HEK293 (cell line): ENCODE data around the gene TMEM213.

Experiments used
- ZNF501 ChIP-seq: fragments of 450-650 bp; formaldehyde crosslinking; IDR thresholded peaks from 2 replicates; pipeline ENCODE4 v1.5.1; 2016; ENCODE audit warnings: missing biosample characterization, missing genetic modification characterization
- TF ChIP-seq, protein P1 (sequence below): fragments of 450-650 bp; formaldehyde crosslinking; IDR thresholded peaks from 2 replicates; pipeline ENCODE4 v1.5.1; 2016; ENCODE audit warnings: missing biosample characterization, missing genetic modification characterization

DNA sequence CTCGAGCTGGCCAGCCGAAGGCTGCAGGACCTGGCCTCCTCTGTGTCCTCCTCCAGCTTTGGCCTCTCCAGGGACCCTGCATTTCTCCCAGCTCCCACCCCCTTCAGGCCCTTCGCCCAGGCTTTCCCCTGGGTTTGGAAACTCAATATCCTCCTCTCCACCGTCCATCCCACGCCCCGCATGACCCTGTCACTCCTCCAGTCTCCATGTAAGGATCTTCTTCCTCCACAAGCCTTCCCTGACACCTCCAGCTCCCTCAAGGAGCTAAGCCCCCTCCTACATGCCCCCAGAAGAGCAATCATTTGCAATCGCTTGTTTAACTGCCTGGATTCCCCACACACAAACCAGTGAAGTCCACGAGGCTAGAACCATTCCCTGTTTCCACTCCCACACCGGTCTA is 24.6 kb upstream of the TMEM213 start:
- TF ChIP-seq, protein P1, sequence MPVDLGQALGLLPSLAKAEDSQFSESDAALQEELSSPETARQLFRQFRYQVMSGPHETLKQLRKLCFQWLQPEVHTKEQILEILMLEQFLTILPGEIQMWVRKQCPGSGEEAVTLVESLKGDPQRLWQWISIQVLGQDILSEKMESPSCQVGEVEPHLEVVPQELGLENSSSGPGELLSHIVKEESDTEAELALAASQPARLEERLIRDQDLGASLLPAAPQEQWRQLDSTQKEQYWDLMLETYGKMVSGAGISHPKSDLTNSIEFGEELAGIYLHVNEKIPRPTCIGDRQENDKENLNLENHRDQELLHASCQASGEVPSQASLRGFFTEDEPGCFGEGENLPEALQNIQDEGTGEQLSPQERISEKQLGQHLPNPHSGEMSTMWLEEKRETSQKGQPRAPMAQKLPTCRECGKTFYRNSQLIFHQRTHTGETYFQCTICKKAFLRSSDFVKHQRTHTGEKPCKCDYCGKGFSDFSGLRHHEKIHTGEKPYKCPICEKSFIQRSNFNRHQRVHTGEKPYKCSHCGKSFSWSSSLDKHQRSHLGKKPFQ (tag by site-specific recombination), result no peak
- TF ChIP-seq ZNF501 (tag by site-specific recombination), result no peak
